Measurements from ENCODE around the gene SIRPD.
A peak's percentile ranks its signal among the peaks of the same experiment; 100 is the strongest.

The SIRPD gene

DNA sequence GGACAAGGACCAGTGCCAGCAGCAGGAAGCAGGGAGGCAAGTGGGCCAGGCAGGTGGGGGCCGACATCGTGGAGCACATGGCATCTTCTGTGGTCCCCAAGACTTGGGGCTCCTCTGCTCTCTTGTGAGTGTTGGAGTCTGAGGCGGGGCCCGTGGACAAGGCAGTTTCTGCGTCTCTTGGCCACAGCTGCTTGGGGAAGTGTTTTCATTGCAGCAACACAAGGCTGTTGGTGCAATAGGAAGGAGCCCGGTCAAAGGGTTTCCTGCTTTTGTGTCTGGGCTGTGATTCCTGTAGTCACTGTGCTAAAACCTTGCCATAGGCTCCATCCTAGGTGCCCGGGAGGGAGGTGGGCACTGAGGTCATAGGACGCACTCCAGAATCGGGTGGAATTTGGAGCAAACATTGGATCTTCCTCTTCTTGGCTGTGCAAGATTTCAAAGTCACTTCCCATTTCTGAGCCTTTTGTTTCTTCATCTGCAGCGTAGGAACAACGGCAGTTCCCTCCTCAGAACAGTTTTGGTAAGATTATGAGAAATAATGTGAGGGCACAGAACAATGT lies 66.1 kb downstream of the SIRPD start, which contains the start of gene SIRPB2:
Gene SIRPB2 (minus strand): TSS at position 140 of the 560 bp plus-strand sequence. CDS start 61 bp downstream, at position 79.
- peak; percentile 92 for DNase-seq (ENCODE audit: low read depth)
- TF ChIP-seq POLR2A (IDR thresholded peaks at IDR 0.05; ENCODE audit: extremely low read depth, insufficient read length) = peak; percentile 36
- TF ChIP-seq MYC (IDR thresholded peaks at IDR 0.05; ENCODE audit: low read depth, low read length) = no peak; the same call in 1 of the 2 replicates
- peak; percentile 77 for TF ChIP-seq MAX (IDR thresholded peaks at IDR 0.05; ENCODE audit: low read depth, low read length)
- H3K4me3 ChIP-seq (ENCODE audit: low read depth, low read length) = peak within 1 kb of the TSS; percentile 63

- DNase-seq (ENCODE audit: low read depth) = peak; percentile 86
- TF ChIP-seq MAX (IDR thresholded peaks at IDR 0.05; ENCODE audit: low read depth, low read length) (peak; percentile 41; the same call in 1 of the 2 replicates), MYC (IDR thresholded peaks at IDR 0.05; ENCODE audit: low read depth, low read length) (peak; percentile 30), POLR2A (IDR thresholded peaks at IDR 0.05; ENCODE audit: extremely low read depth, insufficient read length) (no peak), CTCF (IDR thresholded peaks at IDR 0.05; ENCODE audit: low read depth, low read length) (peak; percentile 15)
- peak overlapping the region; percentile 63 for H3K4me3 ChIP-seq (ENCODE audit: low read depth, low read length)
These were observed 66.8 kb downstream of the SIRPD start for GRCh38 chr20:1490643-1491195.

DNA sequence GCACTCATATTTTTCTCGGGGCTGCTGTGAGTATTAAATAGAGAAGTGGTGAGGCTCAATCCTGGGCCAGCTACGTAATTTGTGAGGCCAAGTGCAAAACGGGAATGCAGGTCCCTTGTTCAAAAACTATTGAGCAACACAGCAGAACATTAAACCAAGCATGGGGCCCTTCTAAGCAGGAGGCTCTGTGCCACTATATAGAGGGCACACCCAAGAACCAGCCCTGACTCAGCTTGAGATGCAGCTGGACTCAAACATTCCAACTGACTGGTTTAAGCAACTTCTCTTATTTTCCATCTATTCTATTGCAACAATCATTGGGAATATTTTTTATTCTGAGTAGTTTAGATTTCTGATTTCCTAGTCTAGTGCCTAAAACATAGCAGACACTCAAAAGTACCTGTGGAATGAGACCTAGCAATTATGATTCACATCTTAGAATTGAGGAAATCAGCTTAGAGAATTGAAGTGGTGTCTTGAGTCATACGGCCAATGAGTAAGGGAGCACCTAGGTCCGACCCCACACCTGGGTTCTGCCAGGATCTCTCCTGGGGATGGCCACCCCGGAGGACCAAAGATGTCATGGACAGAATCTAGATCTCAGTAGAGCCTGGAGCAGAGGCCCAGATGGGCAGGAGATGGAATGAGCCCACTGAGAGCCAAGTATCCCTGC lies 67.6 kb downstream of the SIRPD start:
- TF ChIP-seq POLR2A (IDR thresholded peaks at IDR 0.05; ENCODE audit: extremely low read depth, insufficient read length) = no peak
- TF ChIP-seq MYC (IDR thresholded peaks at IDR 0.05; ENCODE audit: low read depth, low read length) = 0 out of 2 replicates have a peak, but pooled peaks have one; percentile 29
- H3K4me3 ChIP-seq (ENCODE audit: low read depth, low read length) = peak overlapping the region; percentile 63

GRCh38 chr20:1489325-1489724 lies 68.2 kb downstream of the SIRPD start:
- DNase-seq (ENCODE audit: low read depth) = no peak
- H3K4me3 ChIP-seq (ENCODE audit: low read depth, low read length) = peak overlapping the region; percentile 63
- TF ChIP-seq MYC (IDR thresholded peaks at IDR 0.05; ENCODE audit: low read depth, low read length) = no peak
- TF ChIP-seq MAX (IDR thresholded peaks at IDR 0.05; ENCODE audit: low read depth, low read length) = no peak
- TF ChIP-seq POLR2A (IDR thresholded peaks at IDR 0.05; ENCODE audit: extremely low read depth, insufficient read length) = no peak
- TF ChIP-seq CTCF (IDR thresholded peaks at IDR 0.05; ENCODE audit: low read depth, low read length) = no peak

More for the DNA sequence above, 67.6 kb downstream of the SIRPD start:
- DNase-seq (ENCODE audit: low read depth) = peak; percentile 92

DNA sequence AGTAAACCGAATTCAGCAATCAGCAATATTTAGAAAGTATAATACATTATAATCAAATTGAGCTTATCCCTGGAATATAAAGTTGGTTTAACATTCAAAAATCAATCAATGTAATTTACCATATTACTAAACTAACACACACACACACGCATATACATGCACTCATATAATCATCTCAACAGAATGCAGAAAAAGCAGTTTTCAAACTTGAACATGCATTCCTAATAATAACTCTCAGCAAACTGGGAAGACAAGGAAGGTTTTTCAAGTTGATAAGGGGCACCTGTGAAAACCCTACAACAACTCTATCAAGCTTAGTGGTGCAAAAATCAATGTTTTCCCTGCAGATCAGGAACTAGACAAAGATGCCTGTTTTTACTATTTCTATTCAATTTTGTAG lies 70.9 kb downstream of the SIRPD start:
- H3K4me3 ChIP-seq (ENCODE audit: low read depth, low read length) = no peak overlapping the region
- TF ChIP-seq CTCF (IDR thresholded peaks at IDR 0.05; ENCODE audit: low read depth, low read length) (no peak), MYC (IDR thresholded peaks at IDR 0.05; ENCODE audit: low read depth, low read length) (no peak), MAX (IDR thresholded peaks at IDR 0.05; ENCODE audit: low read depth, low read length) (no peak), POLR2A (IDR thresholded peaks at IDR 0.05; ENCODE audit: extremely low read depth, insufficient read length) (no peak)
- DNase-seq (ENCODE audit: low read depth) = no peak

DNA sequence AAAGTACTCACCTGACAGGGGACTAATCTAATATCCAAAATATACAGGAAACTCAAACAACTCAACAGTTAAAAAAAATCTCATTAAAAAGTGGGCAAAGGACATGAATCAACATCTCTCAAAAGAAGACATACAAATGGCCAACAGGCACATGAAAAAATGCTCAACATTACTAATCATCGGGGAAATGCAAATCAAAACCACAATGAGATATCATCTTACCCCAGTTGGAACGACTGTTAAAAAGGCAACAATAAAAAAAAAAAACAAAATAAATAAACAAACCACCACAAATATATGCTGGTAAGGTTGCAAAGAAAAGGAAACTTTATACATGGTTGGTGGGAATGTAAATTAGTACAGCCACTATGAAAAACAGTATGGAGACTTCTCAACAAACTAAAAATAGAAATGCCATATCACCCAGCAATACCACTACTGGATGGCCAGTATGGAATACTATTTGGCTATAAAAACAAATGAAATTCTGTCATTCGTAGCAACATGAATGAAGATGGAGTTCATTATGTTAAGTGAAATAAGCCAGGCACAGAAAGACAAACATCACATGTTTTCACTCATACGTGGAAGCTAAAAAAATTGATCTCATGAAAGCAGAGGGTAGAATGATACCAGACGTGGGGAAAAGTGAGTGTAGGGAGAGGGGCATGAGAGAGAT lies 72.9 kb downstream of the SIRPD start:
- no peak overlapping the region for H3K4me3 ChIP-seq (ENCODE audit: low read depth, low read length)
- no peak for DNase-seq (ENCODE audit: low read depth)
- TF ChIP-seq POLR2A (IDR thresholded peaks at IDR 0.05; ENCODE audit: extremely low read depth, insufficient read length) = no peak
- no peak for TF ChIP-seq MYC (IDR thresholded peaks at IDR 0.05; ENCODE audit: low read depth, low read length)
- no peak for TF ChIP-seq MAX (IDR thresholded peaks at IDR 0.05; ENCODE audit: low read depth, low read length)
- TF ChIP-seq CTCF (IDR thresholded peaks at IDR 0.05; ENCODE audit: low read depth, low read length) = no peak

Measured in NB4 (cell line).